Cardiac fibroblast (primary cell): ENCODE results near the gene DHX35.
A peak's percentile ranks its signal among the peaks of the same experiment; 100 is the strongest.

Source experiments
- DNase-seq, 2 donors: peaks; one replicate each; pipeline versions ENCODE4 v3.0.0 to v3.0.0-alpha.2; 2010; ENCODE audit warnings: low read depth in 2 of 2
- H3K4me3 ChIP-seq, 2 donors: replicated peaks in 1 of 2; 1 replicate in 1 of 2; 2 replicates in 1 of 2; pipeline ENCODE4 v1.5.1; 2011; ENCODE audit warnings: low read depth in 2 of 2, low read length in 2 of 2, mild to moderate bottlenecking in 2 of 2, moderate library complexity in 1 of 2
- TF ChIP-seq, protein P1 (sequence below): IDR thresholded peaks from one replicate; pipeline ENCODE4 v1.5.1; 2011; ENCODE audit warnings: low read depth, mild to moderate bottlenecking, low read length, inconsistent platforms

Gene DHX35

DNA sequence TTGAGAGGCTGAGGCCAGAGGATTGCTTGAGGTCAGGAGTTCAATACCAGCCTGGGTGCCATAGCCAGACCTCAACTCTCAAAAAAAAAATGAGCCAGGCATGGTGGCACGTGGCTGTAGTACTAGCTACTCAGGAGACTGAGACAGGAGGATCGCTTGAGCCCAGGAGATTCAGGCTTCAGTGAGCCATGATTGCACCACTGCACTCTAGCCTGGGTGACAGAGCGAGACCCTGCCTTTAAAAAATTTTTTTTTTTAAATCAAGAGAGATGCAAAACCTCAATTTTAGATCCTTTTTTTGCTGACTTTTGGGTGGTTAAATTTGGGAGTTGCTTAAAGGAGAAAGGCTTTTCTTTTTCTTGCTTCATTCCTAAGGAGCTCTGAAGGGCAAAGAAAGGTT lies 70.9 kb downstream of the DHX35 start:
- TF ChIP-seq, protein P1, sequence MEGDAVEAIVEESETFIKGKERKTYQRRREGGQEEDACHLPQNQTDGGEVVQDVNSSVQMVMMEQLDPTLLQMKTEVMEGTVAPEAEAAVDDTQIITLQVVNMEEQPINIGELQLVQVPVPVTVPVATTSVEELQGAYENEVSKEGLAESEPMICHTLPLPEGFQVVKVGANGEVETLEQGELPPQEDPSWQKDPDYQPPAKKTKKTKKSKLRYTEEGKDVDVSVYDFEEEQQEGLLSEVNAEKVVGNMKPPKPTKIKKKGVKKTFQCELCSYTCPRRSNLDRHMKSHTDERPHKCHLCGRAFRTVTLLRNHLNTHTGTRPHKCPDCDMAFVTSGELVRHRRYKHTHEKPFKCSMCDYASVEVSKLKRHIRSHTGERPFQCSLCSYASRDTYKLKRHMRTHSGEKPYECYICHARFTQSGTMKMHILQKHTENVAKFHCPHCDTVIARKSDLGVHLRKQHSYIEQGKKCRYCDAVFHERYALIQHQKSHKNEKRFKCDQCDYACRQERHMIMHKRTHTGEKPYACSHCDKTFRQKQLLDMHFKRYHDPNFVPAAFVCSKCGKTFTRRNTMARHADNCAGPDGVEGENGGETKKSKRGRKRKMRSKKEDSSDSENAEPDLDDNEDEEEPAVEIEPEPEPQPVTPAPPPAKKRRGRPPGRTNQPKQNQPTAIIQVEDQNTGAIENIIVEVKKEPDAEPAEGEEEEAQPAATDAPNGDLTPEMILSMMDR, result no peak
- H3K4me3 ChIP-seq, result no peak overlapping the region
- no peak for DNase-seq

GRCh38 chr20:39036011-39036410 lies 73.9 kb downstream of the DHX35 start:
- peak; percentile 3 to 10 for DNase-seq
- no peak overlapping the region for H3K4me3 ChIP-seq
- TF ChIP-seq, protein P1, result no peak

DNA sequence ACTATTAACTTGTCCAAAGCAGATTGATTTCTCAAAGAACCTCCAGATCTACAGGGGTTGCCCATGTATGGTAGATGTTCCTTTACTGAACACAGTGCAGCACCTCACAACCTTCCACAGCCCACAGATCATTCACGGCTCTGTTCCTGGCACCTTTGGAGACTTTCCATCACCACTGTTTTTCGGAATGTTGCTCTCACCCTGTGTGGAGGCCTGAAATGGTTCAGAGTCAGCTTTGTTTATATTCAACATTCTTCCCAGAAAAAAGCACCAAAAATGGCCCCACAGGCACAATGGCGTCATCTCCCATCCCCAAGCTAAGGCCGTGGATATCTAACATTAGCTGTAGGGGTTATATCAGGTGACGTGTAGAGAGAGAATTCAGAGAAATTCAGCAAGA lies 74.7 kb downstream of the DHX35 start:
- H3K4me3 ChIP-seq, result no peak overlapping the region
- no peak for DNase-seq
- TF ChIP-seq, protein P1, result no peak

GRCh38 chr20:39038047-39038446 lies 75.9 kb downstream of the DHX35 start:
- TF ChIP-seq, protein P1, result no peak
- no peak for DNase-seq
- no peak overlapping the region for H3K4me3 ChIP-seq

DNA sequence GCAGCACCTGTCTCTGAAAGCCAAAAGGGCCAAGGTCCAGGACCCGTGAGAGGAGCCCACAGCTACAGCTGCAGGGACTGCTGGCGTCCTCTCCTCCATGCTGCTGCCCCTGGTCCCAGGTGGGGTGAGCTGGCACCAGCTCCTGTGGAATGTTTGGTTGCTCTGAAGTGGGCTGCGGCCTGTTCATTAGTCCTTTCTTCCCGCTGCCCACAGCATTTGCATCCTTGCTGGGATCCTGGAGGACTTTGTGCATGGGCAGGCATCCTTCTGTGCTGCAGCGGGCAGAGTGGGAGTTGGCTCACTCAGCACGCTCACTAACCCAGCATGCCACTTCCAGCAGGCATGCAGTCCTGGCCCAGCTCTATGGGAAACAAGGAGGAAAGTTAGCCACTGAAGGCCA lies 76.4 kb downstream of the DHX35 start:
- TF ChIP-seq, protein P1, result no peak
- no peak for DNase-seq

GRCh38 chr20:39039261-39039660 lies 77.1 kb downstream of the DHX35 start:
- no peak for DNase-seq
- H3K4me3 ChIP-seq, result no peak overlapping the region
- TF ChIP-seq, protein P1, result no peak

More for the DNA sequence above, 76.4 kb downstream of the DHX35 start:
- no peak overlapping the region for H3K4me3 ChIP-seq

DNA sequence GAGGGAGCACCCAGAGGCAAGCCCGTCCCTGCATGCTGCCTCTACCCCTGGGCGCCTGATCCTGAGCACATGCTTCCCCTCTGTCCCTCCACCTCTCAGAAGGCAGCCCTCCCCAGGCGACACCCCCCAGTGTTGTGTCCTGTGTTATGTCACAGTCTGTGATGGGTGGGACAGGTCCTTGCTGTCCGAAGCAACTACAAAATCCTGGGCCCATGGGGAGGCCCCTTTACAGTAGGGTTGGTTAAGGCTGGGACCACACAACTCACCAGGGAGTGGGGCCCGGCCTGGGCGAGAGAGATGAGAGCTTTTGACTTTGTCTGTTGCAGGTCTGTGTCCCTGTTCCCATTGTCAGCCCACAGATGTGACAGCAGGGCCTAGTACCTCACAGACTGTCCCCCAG lies 78.0 kb downstream of the DHX35 start:
- no peak for DNase-seq
- no peak overlapping the region for H3K4me3 ChIP-seq
- TF ChIP-seq, protein P1, result no peak
